SW 1271 (cell line): ENCODE results near the gene RIT2.

Experiments
- DNase-seq, 2 experiments: peaks; one replicate each; lab custom pipeline; 2025; lab: John Stamatoyannopoulos, UW

The RIT2 gene

GRCh38 chr18:43115076-43115921 lies at the start of gene RIT2:
TSS of gene RIT2 (minus strand) at chr18:43115685.
- no peak for DNase-seq

GRCh38 chr18:43161528-43161927 lies 46.0 kb upstream of the RIT2 start:
- DNase-seq: no peak

- DNase-seq: no peak
Measured at GRCh38 chr18:43160509-43160908, 45.0 kb upstream of the RIT2 start.

- no peak for DNase-seq
Measured at GRCh38 chr18:43159926-43160325, 44.4 kb upstream of the RIT2 start.

GRCh38 chr18:43159086-43159770 lies 43.7 kb upstream of the RIT2 start:
- DNase-seq: no peak

- no peak for DNase-seq
Measured at GRCh38 chr18:43158381-43158780, 42.9 kb upstream of the RIT2 start.

GRCh38 chr18:43155842-43156241 lies 40.4 kb upstream of the RIT2 start:
- DNase-seq: no peak

- DNase-seq: no peak
Measured at GRCh38 chr18:43148231-43148630, 32.7 kb upstream of the RIT2 start.

GRCh38 chr18:43141208-43141607 lies 25.7 kb upstream of the RIT2 start:
- no peak for DNase-seq

- DNase-seq: no peak
Measured at GRCh38 chr18:43139288-43139946, 23.9 kb upstream of the RIT2 start.

GRCh38 chr18:43134876-43135275 lies 19.4 kb upstream of the RIT2 start:
- DNase-seq: no peak

- no peak for DNase-seq
Measured at GRCh38 chr18:43130716-43131260, 15.3 kb upstream of the RIT2 start.

- no peak for DNase-seq
Measured at GRCh38 chr18:43129946-43130524, 14.6 kb upstream of the RIT2 start.

GRCh38 chr18:43125471-43125870 lies 10.0 kb upstream of the RIT2 start:
- DNase-seq: no peak

- DNase-seq: no peak
Measured at GRCh38 chr18:43122955-43123354, 7.5 kb upstream of the RIT2 start.

- DNase-seq: no peak
Measured at GRCh38 chr18:43116699-43117294, 1.3 kb upstream of the RIT2 start.

- DNase-seq: no peak
Measured at GRCh38 chr18:43113220-43113895, 2.1 kb downstream of the RIT2 start.

- no peak for DNase-seq
Measured at GRCh38 chr18:43108882-43109281, 6.6 kb downstream of the RIT2 start.

GRCh38 chr18:43108469-43108868 lies 7.0 kb downstream of the RIT2 start:
- no peak for DNase-seq

GRCh38 chr18:43093646-43094045 lies 21.8 kb downstream of the RIT2 start:
- no peak for DNase-seq

- DNase-seq: no peak
Measured at GRCh38 chr18:43092539-43092938, 22.9 kb downstream of the RIT2 start.
